Lower leg skin (tissue), 4 donors: ENCODE results near the gene FAM3A. TPM values are rescaled to one million over a fixed set of nuclear protein-coding genes. Genes with fewer than 3 reads are reported as not detected.
A peak's percentile ranks its signal among the peaks of the same experiment; 100 is the strongest.
"Not testable (repeated sequence)": the region's sequence is repeated elsewhere in the genome, so short reads cannot be mapped to it uniquely, and the experiment has no call there.

Source experiments
- DNase-seq, 2 donors: peaks; one replicate each; pipeline ENCODE4 v3.0.0-alpha.2; 2019; ENCODE audit warnings: low spot score in 2 of 2
- H3K4me3 ChIP-seq: fragments of 200-600 bp; sonication (generic); 2 replicates; pipeline ENCODE4 v1.5.1; 2017; ENCODE audit warnings: mild to moderate bottlenecking, low read depth; ENCODE audit not compliant: poor library complexity, severe bottlenecking
- POLR2A ChIP-seq, 2 donors: fragments of 450-650 bp; IDR thresholded peaks; one replicate each; pipeline ENCODE4 v1.6.1; 2016 to 2017; ENCODE audit warnings: antibody characterized with exemption in 2 of 2, mild to moderate bottlenecking in 1 of 2, moderate library complexity in 1 of 2
- WGBS, 2 donors: methylation state at CpG; one replicate each; pipeline ENCODE4 v1.1.5; 2018; 5-methylcytosine and 5-hydroxymethylcytosine counted together
- intact Hi-C: fragments of 100-400 bp; cut with DNase I; formaldehyde crosslinking; loops from one replicate; pipeline ENCODE4 v1.15.0; 2023; ENCODE audit warnings: low total_unique reads
- total RNA-seq, 4 donors: library from RNA; depleted of rRNA; stranded (reverse); fragments of >200 nt; gene quantifications; one replicate each; pipeline ENCODE4 v1.1.0, GENCODE V29; 2016
- TF ChIP-seq, protein P1 (sequence below), 3 donors: fragments of 450-650 bp; IDR thresholded peaks; one replicate each; pipeline ENCODE4 v1.5.1; 2016; ENCODE audit warnings: antibody characterized with exemption in 3 of 3, mild to moderate bottlenecking in 3 of 3, moderate library complexity in 2 of 3

FAM3A gene
- total RNA-seq, 4 donors from 2014 or later = 42.5 to 61.7 (median 47.2) TPM

DNA sequence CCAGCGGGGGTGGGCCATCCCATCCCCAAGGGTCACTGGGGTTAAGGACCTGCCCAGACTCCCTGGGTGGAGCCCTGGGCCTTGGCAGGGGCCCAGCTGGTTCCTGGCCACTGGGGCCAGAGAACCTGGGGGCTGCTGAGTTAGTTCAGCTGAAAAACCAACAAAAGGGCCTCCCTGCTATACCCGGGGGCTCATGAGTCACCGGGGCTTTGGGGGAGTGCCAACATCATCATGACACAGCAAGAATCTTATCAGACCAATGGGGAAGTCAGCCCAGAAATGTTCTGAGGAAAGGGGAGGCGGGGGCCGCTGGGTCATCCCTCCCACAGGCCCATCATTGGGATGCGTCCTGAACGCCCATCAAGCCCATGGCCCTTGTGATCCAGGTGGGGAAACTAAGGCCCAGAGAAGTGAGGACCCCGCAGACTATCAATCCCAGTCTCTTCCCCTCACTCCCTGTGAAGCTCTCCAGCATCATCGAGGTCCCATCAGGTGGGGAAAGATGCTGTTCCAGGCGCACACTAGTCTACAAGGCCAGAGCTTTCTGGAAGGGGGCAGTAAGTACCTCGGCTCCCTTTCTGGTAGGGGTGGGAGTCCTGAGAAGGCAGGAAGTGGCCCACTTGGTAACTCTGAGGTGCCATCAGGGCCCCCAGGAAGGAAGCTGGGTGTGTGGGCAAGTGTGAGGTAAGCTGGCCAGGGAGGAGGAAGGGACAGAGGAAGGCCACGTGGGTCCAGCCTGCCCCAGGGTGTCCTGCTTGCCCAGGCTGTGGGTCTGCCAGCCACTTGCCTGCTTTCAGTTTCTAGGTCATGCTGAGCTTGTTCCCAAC, 26.1 kb upstream of the FAM3A start:
- DNase-seq = peak; percentile 65 to 92
- H3K4me3 ChIP-seq = no peak overlapping the region
- intact Hi-C loops = no loop called here
- TF ChIP-seq, protein P1, sequence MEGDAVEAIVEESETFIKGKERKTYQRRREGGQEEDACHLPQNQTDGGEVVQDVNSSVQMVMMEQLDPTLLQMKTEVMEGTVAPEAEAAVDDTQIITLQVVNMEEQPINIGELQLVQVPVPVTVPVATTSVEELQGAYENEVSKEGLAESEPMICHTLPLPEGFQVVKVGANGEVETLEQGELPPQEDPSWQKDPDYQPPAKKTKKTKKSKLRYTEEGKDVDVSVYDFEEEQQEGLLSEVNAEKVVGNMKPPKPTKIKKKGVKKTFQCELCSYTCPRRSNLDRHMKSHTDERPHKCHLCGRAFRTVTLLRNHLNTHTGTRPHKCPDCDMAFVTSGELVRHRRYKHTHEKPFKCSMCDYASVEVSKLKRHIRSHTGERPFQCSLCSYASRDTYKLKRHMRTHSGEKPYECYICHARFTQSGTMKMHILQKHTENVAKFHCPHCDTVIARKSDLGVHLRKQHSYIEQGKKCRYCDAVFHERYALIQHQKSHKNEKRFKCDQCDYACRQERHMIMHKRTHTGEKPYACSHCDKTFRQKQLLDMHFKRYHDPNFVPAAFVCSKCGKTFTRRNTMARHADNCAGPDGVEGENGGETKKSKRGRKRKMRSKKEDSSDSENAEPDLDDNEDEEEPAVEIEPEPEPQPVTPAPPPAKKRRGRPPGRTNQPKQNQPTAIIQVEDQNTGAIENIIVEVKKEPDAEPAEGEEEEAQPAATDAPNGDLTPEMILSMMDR (IDR thresholded peaks at IDR 0.05) = no peak
- no peak for TF ChIP-seq POLR2A (IDR thresholded peaks at IDR 0.05)
- WGBS, 2 donors = 43 to 48% methylated on average over 9 to 12 of the region's 12 CpGs

- no peak for TF ChIP-seq POLR2A (IDR thresholded peaks at IDR 0.05)
- TF ChIP-seq, protein P1 (IDR thresholded peaks at IDR 0.05) = no peak
- no peak overlapping the region for H3K4me3 ChIP-seq
- intact Hi-C loops = no loop called here
- 56% methylated on average over 5 of the region's 5 CpGs; no CpG with 5 or more reads in 1 of the 2 donors for WGBS, 2 donors
- DNase-seq = no peak
Measured at GRCh38 chrX:154541589-154541895, 25.5 kb upstream of the FAM3A start.

- 54 to 78% methylated on average over 5 to 15 of the region's 19 CpGs for WGBS, 2 donors
- no peak for DNase-seq
- intact Hi-C loops = no loop called here
- H3K4me3 ChIP-seq = no peak overlapping the region
- TF ChIP-seq POLR2A (IDR thresholded peaks at IDR 0.05) = no peak
- TF ChIP-seq, protein P1 (IDR thresholded peaks at IDR 0.05) = no peak
Measured at GRCh38 chrX:154540897-154541535, 25.0 kb upstream of the FAM3A start.

DNA sequence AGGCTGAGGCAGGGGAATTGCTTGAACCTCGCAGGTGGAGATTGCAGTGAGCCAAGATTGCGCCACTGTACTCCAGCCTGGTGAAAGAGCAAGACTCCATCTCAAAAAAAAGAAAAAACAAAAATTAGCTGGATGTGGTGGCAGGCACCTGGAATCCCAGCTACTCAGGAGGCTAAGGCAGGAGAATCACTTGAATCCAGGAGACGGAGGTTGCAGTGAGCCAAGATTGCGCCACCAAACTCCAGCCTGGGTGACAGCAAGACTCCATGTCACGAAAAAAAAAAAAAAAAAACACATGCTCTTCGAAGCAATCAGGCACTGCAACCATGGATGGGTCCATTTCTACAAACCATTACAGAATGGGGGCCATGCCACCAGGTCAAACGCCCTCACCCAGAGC, 24.3 kb upstream of the FAM3A start:
- intact Hi-C loops, H3K4me3 ChIP-seq, DNase-seq: not testable (repeated sequence)
- 82 to 86% methylated on average over 6 to 7 of the region's 7 CpGs for WGBS, 2 donors

- DNase-seq = no peak
- TF ChIP-seq, protein P1 (IDR thresholded peaks at IDR 0.05) = no peak
- TF ChIP-seq POLR2A (IDR thresholded peaks at IDR 0.05) = no peak
- H3K4me3 ChIP-seq = no peak overlapping the region
- 85 to 91% methylated on average over 8 of the region's 8 CpGs for WGBS, 2 donors
- intact Hi-C loops = no loop called here
Measured at GRCh38 chrX:154539077-154539476, 23.0 kb upstream of the FAM3A start.

- no peak for DNase-seq
- H3K4me3 ChIP-seq = no peak overlapping the region
- WGBS, 2 donors = 77 to 79% methylated on average over 4 to 9 of the region's 9 CpGs
- intact Hi-C loops = no loop called here
- TF ChIP-seq, protein P1 (IDR thresholded peaks at IDR 0.05) = no peak
- TF ChIP-seq POLR2A (IDR thresholded peaks at IDR 0.05) = no peak
Measured at GRCh38 chrX:154535892-154536291, 19.9 kb upstream of the FAM3A start.
